K562 (cell line): Measurements from ENCODE around the gene FAM50A. TPM values are rescaled to one million over a fixed set of nuclear protein-coding genes. Genes with fewer than 3 reads are reported as not detected.
A peak's percentile ranks its signal among the peaks of the same experiment; 100 is the strongest.

Experiments
- BMI1 ChIP-seq: fragments of 150-350 bp; IDR thresholded peaks from 2 replicates; pipeline ENCODE4 v1.6.1; 2014; ENCODE audit warnings: low read length
- E2F3 ChIP-seq: fragments of 250-450 bp; sonication (Bioruptor Pico); IDR thresholded peaks from 2 replicates; pipeline ENCODE4 v1.4.0; 2020; ENCODE audit warnings: mild to moderate bottlenecking
- GATAD2A ChIP-seq: fragments of 450-650 bp; IDR thresholded peaks from 2 replicates; pipeline ENCODE4 v1.6.1; 2017
- HBP1 ChIP-seq: fragments of 450-650 bp; formaldehyde crosslinking; IDR thresholded peaks from 2 replicates; pipeline ENCODE4 v1.4.0; 2022; ENCODE audit warnings: missing genetic modification characterization
- ILF3 ChIP-seq: fragments of 450-650 bp; IDR thresholded peaks from 2 replicates; pipeline ENCODE4 v1.6.1; 2018; ENCODE audit warnings: antibody characterized with exemption, mild to moderate bottlenecking, moderate library complexity, borderline replicate concordance
- KDM1A ChIP-seq, 2 experiments: fragments of 450-650 bp; IDR thresholded peaks; 2 replicates each; pipeline ENCODE4 v1.6.1; 2016; ENCODE audit warnings: mild to moderate bottlenecking in 2 of 2
- MAX ChIP-seq: sonication (generic); formaldehyde crosslinking; IDR thresholded peaks from 2 replicates; pipeline ENCODE4 v1.9.0; 2022; ENCODE audit warnings: mild to moderate bottlenecking, missing genetic modification reagents
- PHB ChIP-seq: fragments of 250-450 bp; sonication (Bioruptor Pico); IDR thresholded peaks from 2 replicates; pipeline ENCODE4 v1.5.0; 2021
- SFPQ ChIP-seq: fragments of 200-400 bp; formaldehyde crosslinking; IDR thresholded peaks from 2 replicates; pipeline ENCODE4 v1.6.1; 2017; ENCODE audit warnings: mild to moderate bottlenecking, low read depth, low read length, moderate library complexity
- STAT5B ChIP-seq: fragments of 250-450 bp; sonication (Bioruptor Pico); IDR thresholded peaks from 2 replicates; pipeline ENCODE4 v1.8.0; 2021; ENCODE audit warnings: mild to moderate bottlenecking, inconsistent platforms
- ZBTB12 ChIP-seq: fragments of 250-450 bp; sonication (Bioruptor Pico); IDR thresholded peaks from 2 replicates; pipeline ENCODE4 v1.4.0; 2020
- ZHX1 ChIP-seq: fragments of 150-350 bp; conservative IDR thresholded peaks from 2 replicates; pipeline ENCODE4 v1.6.1; 2014; ENCODE audit warnings: low read length
- ZNF165 ChIP-seq: fragments of 250-450 bp; sonication (Bioruptor Pico); IDR thresholded peaks from 2 replicates; pipeline ENCODE4 v1.4.0; 2020; ENCODE audit warnings: borderline replicate concordance
- ZNF316 ChIP-seq: fragments of 450-650 bp; IDR thresholded peaks from 2 replicates; pipeline ENCODE4 v1.6.1; 2016
- ZNF764 ChIP-seq: fragments of 250-450 bp; sonication (Bioruptor Pico); IDR thresholded peaks from 2 replicates; pipeline ENCODE4 v1.4.0; 2020; ENCODE audit warnings: low read depth, mild to moderate bottlenecking, moderate library complexity
- ZNF766 ChIP-seq: fragments of 200-800 bp; sonication (Bioruptor generic); conservative IDR thresholded peaks from 2 replicates; pipeline ENCODE4 v1.6.1; 2016; ENCODE audit warnings: missing genetic modification characterization, missing compliant biosample characterization
- polyA plus RNA-seq, 8 experiments: library from polyadenylated mRNA; depleted of rRNA in 4 of 8; stranded (reverse) in 5 of 8; unstranded in 3 of 8; fragments of >200 nt; fragmentation: Nextera tagmentation in 2 of 8; fragmentation: Illumina TruSeq in 1 of 8; extraction: Ambion mirVana in 2 of 8; extraction: Trizol in 1 of 8; gene quantifications; 2 replicates each; pipeline versions ENCODE4 v1.2.1 to v1.2.3, GENCODE V29; 2011 to 2014; ENCODE audit warnings: inconsistent platforms in 1 of 8, missing spikeins in 1 of 8
- total RNA-seq, 7 experiments: library from RNA; depleted of rRNA in 6 of 7; stranded (reverse); fragments of >200 nt in 6 of 7; fragmentation: Illumina TruSeq in 2 of 7; extraction: Trizol in 2 of 7; gene quantifications; 2 replicates each; pipeline versions ENCODE4 v1.2.1 to v1.2.3, GENCODE V29; 2011 to 2021; ENCODE audit warnings: low replicate concordance in 1 of 7

The FAM50A gene
- total and polyA plus RNA-seq, 9 of the 15 experiments (the other 6 are each of a cell fraction or from before 2014, with no cell fraction given): 4.4 to 114 (median 67.3) TPM

GRCh38 chrX:154397888-154398667 is 45.9 kb upstream of the FAM50A start, which contains the start of gene RPL10 (continued):
- TF ChIP-seq ILF3 (peak; percentile 19; the same call in 1 of the 2 replicates), E2F3 (CRISPR knock-in tag) (0 out of 2 replicates have a peak, but pooled peaks have one; percentile 5), STAT5B (no peak), ZNF165 (no peak), ZNF316 (peak; percentile 44), ZNF764 (no peak), GATAD2A (0 out of 2 replicates have a peak, but pooled peaks have one; percentile 50), PHB (CRISPR knock-in tag) (no peak), MAX (CRISPR knock-in tag) (peak; percentile 90), BMI1 (no peak), KDM1A (IDR thresholded peaks at IDR 0.05) (no peak), SFPQ (no peak), ZNF766 (CRISPR knock-in tag) (no peak; the same call in 1 of the 2 replicates), HBP1 (CRISPR knock-in tag) (no peak), ZBTB12 (peak; percentile 27; the same call in 1 of the 2 replicates), ZHX1 (0 out of 2 replicates have a peak, but pooled peaks have one; percentile 71)
